Liver (tissue), 3 donors: ENCODE results near the gene CLNS1A.

ENCODE experiments used
- CTCF ChIP-seq: fragments of 150-350 bp; IDR thresholded peaks from 2 replicates; pipeline ENCODE4 v1.5.1; 2017; ENCODE audit warnings: improper control_type of control experiment, low read depth, low read length; ENCODE audit not compliant: missing input control
- EGR1 ChIP-seq, 2 donors: IDR thresholded peaks; 2 replicates each; pipeline ENCODE4 v1.6.1; 2016 to 2018; ENCODE audit warnings: antibody characterized with exemption in 2 of 2, low read depth in 2 of 2
- RAD21 ChIP-seq, 2 donors: IDR thresholded peaks; 2 replicates each; pipeline ENCODE4 v1.6.1; 2016; ENCODE audit warnings: antibody characterized with exemption in 2 of 2, mild to moderate bottlenecking in 2 of 2
- SP1 ChIP-seq: IDR thresholded peaks from 2 replicates; pipeline ENCODE4 v1.6.1; 2018; ENCODE audit warnings: antibody characterized with exemption, mild to moderate bottlenecking
- YY1 ChIP-seq: IDR thresholded peaks from 2 replicates; pipeline ENCODE4 v1.6.1; 2016; ENCODE audit warnings: antibody characterized with exemption, mild to moderate bottlenecking
- donor health status: healthy.
- donor health status: healthy.

GRCh38 chr11:77580712-77581337 is 56.8 kb downstream of the CLNS1A start:
- TF ChIP-seq CTCF (no peak), RAD21 (IDR thresholded peaks at IDR 0.05) (no peak), SP1 (no peak), YY1 (no peak), EGR1 (IDR thresholded peaks at IDR 0.05; ENCODE audit: low read depth in 2 of 2) (no peak)
